DND-41 (cell line): ENCODE measurements around the gene TMEFF1.

Experiments used
- ATAC-seq: fragments of 200-7000 bp; cut with Tn5 transposase; 3 replicates; pipeline ENCODE4 v1.9.1; 2021; ENCODE audit warnings: low read depth; ENCODE audit not compliant: insufficient read depth
- DNase-seq: peaks from one replicate; pipeline ENCODE4 v3.0.0-alpha.2; 2020
- H2AFZ ChIP-seq: 2 replicates; pipeline ENCODE4 v1.6.0; 2012; ENCODE audit warnings: low read depth, low read length
- H3K27ac ChIP-seq: 2 replicates; pipeline ENCODE4 v1.5.1; 2012; ENCODE audit warnings: low read length, inconsistent platforms
- H3K27me3 ChIP-seq: fragments of 200-600 bp; sonication (generic); 2 replicates; pipeline ENCODE4 v1.6.0; 2012; ENCODE audit warnings: low read length, mild to moderate bottlenecking, inconsistent platforms; ENCODE audit not compliant: insufficient read depth, poor library complexity
- H3K36me3 ChIP-seq: 2 replicates; pipeline ENCODE4 v1.5.1; 2012; ENCODE audit warnings: low read length, inconsistent platforms; ENCODE audit not compliant: insufficient read depth
- H3K4me1 ChIP-seq: 2 replicates; pipeline ENCODE4 v1.5.1; 2012; ENCODE audit warnings: mild to moderate bottlenecking, low read length; ENCODE audit not compliant: insufficient read depth
- H3K4me2 ChIP-seq: 2 replicates; pipeline ENCODE4 v1.6.0; 2012; ENCODE audit warnings: mild to moderate bottlenecking, moderate library complexity, low read length, inconsistent platforms; ENCODE audit not compliant: insufficient read depth
- H3K4me3 ChIP-seq, 2 experiments: fragments of 200-600 bp in 1 of 2; shearing (Covaris generic) in 1 of 2; 2 replicates each; pipeline ENCODE4 v1.5.1; 2012 to 2016; ENCODE audit warnings: inconsistent platforms in 2 of 2, low read length in 2 of 2, mild to moderate bottlenecking in 2 of 2, low read depth in 1 of 2, moderate library complexity in 1 of 2
- H3K79me2 ChIP-seq: 2 replicates; pipeline ENCODE4 v1.6.0; 2012; ENCODE audit warnings: low read length, inconsistent platforms; ENCODE audit not compliant: insufficient read depth
- H3K9ac ChIP-seq: 2 replicates; pipeline ENCODE4 v1.6.0; 2012; ENCODE audit warnings: low read depth, mild to moderate bottlenecking, inconsistent platforms, low read length, moderate library complexity
- H3K9me3 ChIP-seq: 2 replicates; pipeline ENCODE4 v1.5.1; 2012; ENCODE audit warnings: low read length, moderate library complexity, mild to moderate bottlenecking, inconsistent platforms; ENCODE audit not compliant: insufficient read depth, severe bottlenecking
- H4K20me1 ChIP-seq: 2 replicates; pipeline ENCODE4 v1.6.0; 2012; ENCODE audit warnings: low read length; ENCODE audit not compliant: insufficient read depth
- CTCF ChIP-seq: IDR thresholded peaks from 2 replicates; pipeline ENCODE4 v1.5.1; 2012; ENCODE audit warnings: borderline replicate concordance, low read length, moderate library complexity, mild to moderate bottlenecking; ENCODE audit not compliant: poor library complexity, severe bottlenecking; ENCODE audit errors: extremely low read depth
- EZH2 ChIP-seq: IDR thresholded peaks from 3 replicates; pipeline ENCODE4 v1.6.1; 2012; ENCODE audit warnings: borderline replicate concordance, low read depth, mild to moderate bottlenecking, moderate library complexity, low read length, inconsistent platforms; ENCODE audit not compliant: severe bottlenecking

Gene TMEFF1

GRCh38 chr9:100590481-100590880, 117.5 kb downstream of the TMEFF1 start:
- H3K4me3 ChIP-seq: no peak overlapping the region
- TF ChIP-seq EZH2 (no peak), CTCF (no peak)
- ATAC-seq: no peak
- H3K4me2 ChIP-seq: no peak overlapping the region
- H3K79me2 ChIP-seq: no peaks in the 10 kb centered on the region
- H3K27me3 ChIP-seq: no peaks in the 10 kb centered on the region
- H3K9ac ChIP-seq: no peak overlapping the region
- H3K36me3 ChIP-seq: no peaks in the 10 kb centered on the region
- no peak overlapping the region for H3K27ac ChIP-seq
- H3K4me1 ChIP-seq: no peaks in the 10 kb centered on the region
- H4K20me1 ChIP-seq: no peaks in the 10 kb centered on the region
- no peak overlapping the region for H2AFZ ChIP-seq
- DNase-seq: no peak
- no peaks in the 10 kb centered on the region for H3K9me3 ChIP-seq

GRCh38 chr9:100591139-100591538, 118.2 kb downstream of the TMEFF1 start:
- no peaks in the 10 kb centered on the region for H3K4me1 ChIP-seq
- no peaks in the 10 kb centered on the region for H3K9me3 ChIP-seq
- no peak overlapping the region for H2AFZ ChIP-seq
- H3K27ac ChIP-seq: no peak overlapping the region
- no peak overlapping the region for H3K9ac ChIP-seq
- no peak for TF ChIP-seq EZH2
- no peak for TF ChIP-seq CTCF
- ATAC-seq (no peak), DNase-seq (no peak)
- no peaks in the 10 kb centered on the region for H3K27me3 ChIP-seq
- no peaks in the 10 kb centered on the region for H3K36me3 ChIP-seq
- H3K4me2 ChIP-seq: no peak overlapping the region
- no peaks in the 10 kb centered on the region for H4K20me1 ChIP-seq
- H3K79me2 ChIP-seq: no peaks in the 10 kb centered on the region
- H3K4me3 ChIP-seq: no peak overlapping the region

GRCh38 chr9:100591639-100592412, 118.9 kb downstream of the TMEFF1 start:
- H2AFZ ChIP-seq: no peak overlapping the region
- H3K4me3 ChIP-seq: no peak overlapping the region
- no peak overlapping the region for H3K9ac ChIP-seq
- TF ChIP-seq EZH2 (no peak), CTCF (no peak)
- no peaks in the 10 kb centered on the region for H3K4me1 ChIP-seq
- no peaks in the 10 kb centered on the region for H3K79me2 ChIP-seq
- H3K27me3 ChIP-seq: no peaks in the 10 kb centered on the region
- H4K20me1 ChIP-seq: no peaks in the 10 kb centered on the region
- no peak for DNase-seq
- ATAC-seq: no peak
- H3K36me3 ChIP-seq: no peaks in the 10 kb centered on the region
- H3K27ac ChIP-seq: no peak overlapping the region
- no peaks in the 10 kb centered on the region for H3K9me3 ChIP-seq
- no peak overlapping the region for H3K4me2 ChIP-seq
